GM18951 (cell line): Measurements from ENCODE around the gene VAC14.

Experiments
- POLR2A ChIP-seq: IDR thresholded peaks from 4 replicates; pipeline ENCODE4 v1.6.1; 2011; ENCODE audit warnings: mild to moderate bottlenecking; ENCODE audit not compliant: insufficient read length, insufficient read depth; ENCODE audit errors: extremely low read depth
- in situ Hi-C: fragments of 300-500 bp; cut with MboI; formaldehyde crosslinking; loops from one replicate; pipeline ENCODE4 v1.12.0; 2022; ENCODE audit warnings: low sequenced_read_pairs, mixed read lengths, inconsistent platforms; ENCODE audit not compliant: unreplicated experiment

Gene VAC14

DNA sequence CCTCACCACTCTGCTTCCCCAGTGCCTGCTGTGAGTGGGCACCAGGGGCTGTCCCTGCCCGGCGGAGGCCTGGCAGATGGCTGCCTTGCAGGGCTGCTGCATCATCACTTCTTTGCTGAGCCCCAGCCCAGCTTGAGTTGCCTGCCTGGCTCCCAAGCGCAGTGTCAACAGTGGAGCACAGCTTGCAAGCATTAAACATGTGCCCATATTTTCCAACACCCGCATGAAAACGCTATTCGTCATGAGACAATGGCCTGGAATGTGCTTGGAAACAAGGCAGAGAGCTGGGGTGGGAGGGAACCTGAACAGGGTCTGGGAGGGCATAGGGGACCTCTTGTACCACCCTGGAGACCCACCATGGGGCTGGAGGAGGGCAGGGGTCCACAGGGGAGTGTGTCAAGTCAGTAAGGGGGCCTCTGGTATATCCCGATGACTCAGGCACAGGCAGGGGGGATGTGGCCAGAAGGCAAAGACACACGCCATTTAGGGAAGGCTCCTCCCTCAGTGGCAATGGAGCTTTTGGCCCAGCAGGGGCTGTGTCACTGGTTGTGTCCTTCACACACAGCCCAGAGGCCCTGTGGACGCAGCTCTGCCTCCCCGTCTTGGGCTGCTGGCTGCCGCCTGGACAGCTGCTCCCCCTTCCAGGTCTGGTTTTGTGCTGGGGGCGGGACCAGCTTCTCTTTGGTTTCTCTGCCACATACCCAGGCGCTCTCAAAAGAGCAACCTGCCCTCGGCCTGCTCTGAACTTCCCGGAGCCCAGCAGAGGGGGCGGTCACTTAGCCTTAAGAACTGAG, 97.7 kb downstream of the VAC14 start:
- TF ChIP-seq POLR2A = no peak
- in situ Hi-C loops = no loop called here

DNA sequence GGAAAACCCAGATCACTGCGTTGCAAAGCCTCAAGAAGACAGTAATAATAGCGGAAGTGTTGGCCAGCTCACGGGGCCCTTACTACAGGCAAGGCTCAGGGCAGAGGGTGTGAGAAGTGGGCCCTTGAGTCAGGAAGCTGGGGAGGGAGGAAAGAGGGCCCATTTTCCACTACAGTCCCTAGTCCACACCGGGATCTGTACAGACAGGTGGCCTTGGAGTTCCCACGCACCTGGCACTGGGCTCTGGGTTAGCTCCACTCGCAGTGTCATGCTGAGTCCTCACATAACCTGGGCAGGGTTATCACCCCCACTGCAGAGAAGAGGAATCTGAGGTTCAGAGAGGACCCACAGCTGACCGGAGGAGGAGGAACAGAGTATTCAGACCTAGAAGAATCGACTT, 98.3 kb downstream of the VAC14 start:
- no peak for TF ChIP-seq POLR2A
- in situ Hi-C loops = no loop called here

DNA sequence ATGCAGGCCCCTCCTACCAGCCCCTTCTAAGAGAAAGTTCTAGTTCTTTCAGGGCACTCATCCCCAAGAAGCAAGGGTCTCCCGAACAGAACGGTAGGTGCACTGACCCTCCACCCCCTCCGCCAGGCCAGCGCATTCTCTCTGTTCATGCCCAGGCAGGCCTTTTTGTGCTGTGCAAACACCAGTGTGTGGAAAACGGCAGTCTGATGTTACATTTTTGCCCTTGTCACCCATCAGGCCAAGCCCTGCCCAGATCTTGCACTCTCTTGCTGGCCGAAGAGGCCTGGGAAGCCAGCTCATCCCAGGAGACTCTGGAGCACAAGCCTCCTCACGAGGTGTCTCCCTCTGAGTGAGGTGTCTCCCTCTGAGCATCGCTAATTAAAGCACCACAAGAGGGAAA, 99.0 kb downstream of the VAC14 start:
- no peak for TF ChIP-seq POLR2A
- in situ Hi-C loops = no loop called here

DNA sequence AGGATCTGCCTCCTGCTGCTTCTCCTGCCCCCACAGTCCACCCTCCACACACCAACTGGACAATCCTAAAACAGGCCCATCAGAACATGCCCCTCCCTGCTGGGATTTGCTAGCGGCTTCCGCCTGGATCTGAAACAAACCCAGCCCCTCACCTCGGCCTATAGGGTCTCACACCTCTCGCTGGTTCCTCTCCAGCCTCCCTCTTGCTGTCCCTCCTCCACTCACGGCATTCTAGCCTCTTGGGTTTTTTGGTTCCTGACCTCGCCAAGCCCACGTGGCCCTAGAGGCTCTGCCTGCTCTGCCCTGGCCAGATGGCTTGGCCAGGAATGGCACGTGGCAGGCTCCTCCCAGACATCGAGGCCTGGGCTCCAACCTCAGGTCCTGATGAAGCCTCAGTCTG, 99.4 kb downstream of the VAC14 start:
- in situ Hi-C loops = no loop called here
- no peak for TF ChIP-seq POLR2A

DNA sequence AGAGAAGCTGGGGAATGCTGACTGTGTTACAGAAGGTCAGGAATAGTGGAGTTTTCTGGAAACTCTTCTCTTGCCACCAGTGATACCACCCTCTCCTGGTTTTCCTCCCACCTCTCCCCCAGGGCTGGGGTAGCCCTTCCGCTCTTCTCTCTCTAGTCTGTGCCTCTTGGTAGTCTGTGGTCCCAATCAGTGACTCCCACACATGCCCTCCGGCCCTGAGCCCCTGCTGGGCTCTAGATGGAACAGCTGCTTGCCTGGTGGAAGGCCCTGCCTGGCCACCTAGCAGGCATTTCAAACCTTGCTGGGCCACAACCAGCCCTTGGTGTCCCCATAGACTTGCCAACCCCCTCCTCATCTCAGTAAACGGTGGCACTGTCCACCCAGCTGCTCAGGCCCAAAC, 99.9 kb downstream of the VAC14 start:
- in situ Hi-C loops = no loop called here
- no peak for TF ChIP-seq POLR2A

GRCh38 chr16:70700101-70701020, 100.6 kb downstream of the VAC14 start:
- in situ Hi-C loops = no loop called here
- TF ChIP-seq POLR2A = no peak

- TF ChIP-seq POLR2A = no peak
- in situ Hi-C loops = no loop called here
Observed at GRCh38 chr16:70699696-70700095, 101.3 kb downstream of the VAC14 start.

GRCh38 chr16:70698901-70699300, 102.1 kb downstream of the VAC14 start:
- no peak for TF ChIP-seq POLR2A
- in situ Hi-C loops = no loop called here

GRCh38 chr16:70697594-70698170, 103.3 kb downstream of the VAC14 start:
- in situ Hi-C loops = no loop called here
- no peak for TF ChIP-seq POLR2A

- TF ChIP-seq POLR2A = no peak
- in situ Hi-C loops = no loop called here
Observed at GRCh38 chr16:70696952-70697593, 103.9 kb downstream of the VAC14 start.

- in situ Hi-C loops = no loop called here
- TF ChIP-seq POLR2A = no peak
Observed at GRCh38 chr16:70696355-70696754, 104.6 kb downstream of the VAC14 start.

DNA sequence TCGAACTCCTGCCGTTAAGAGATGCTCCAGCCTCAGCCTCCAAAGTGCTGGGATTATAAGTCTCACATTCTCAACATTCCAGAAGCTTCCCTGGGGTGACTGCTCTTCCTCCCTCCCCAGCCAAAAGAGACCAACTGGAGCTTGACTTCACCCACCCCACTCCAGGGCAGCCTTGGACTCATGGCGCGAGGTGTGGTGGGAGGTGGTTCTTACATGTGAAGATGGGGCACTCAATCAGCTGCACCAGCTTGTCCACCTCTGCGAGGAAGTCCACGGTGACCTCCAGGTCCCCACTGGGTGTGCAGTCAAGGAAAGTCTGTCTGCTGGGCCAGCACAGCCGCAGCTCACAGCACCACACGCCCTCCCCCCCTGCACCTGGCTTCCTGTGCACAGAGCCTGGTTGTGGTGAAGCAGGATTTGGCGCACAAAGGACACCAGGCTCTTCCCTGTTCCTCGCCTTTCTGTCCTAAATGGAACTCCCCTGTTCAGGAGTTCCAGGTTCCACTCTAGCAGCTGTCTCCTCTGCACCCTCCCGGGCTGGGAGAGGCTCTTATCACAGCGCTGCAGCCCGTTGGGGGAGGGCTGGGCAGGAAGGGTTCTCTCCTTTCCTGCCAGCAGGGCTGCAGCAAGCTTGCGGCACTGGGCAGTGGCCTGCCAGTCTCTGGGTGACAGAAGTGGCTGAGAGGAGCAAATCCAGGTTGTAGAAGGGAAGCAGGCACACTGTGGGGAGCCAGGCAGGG, 105.5 kb downstream of the VAC14 start:
- TF ChIP-seq POLR2A = no peak
- in situ Hi-C loops = no loop called here
